AG04449 (cell line): ENCODE results near the gene CENATAC.

ENCODE experiments used
- CTCF ChIA-PET: fragments of 350-600 bp; formaldehyde crosslinking; extraction: SDS; loops from one replicate; lab custom pipeline; 2021; ENCODE audit warnings: antibody characterized with exemption; lab: Yijun Ruan, JAX
- POLR2A ChIA-PET: fragments of 400-600, 350-600 bp; formaldehyde crosslinking; extraction: SDS; loops from one replicate; lab custom pipeline; 2020; ENCODE audit warnings: antibody characterized with exemption, inconsistent platforms; lab: Yijun Ruan, JAX
- DNase-seq: peaks from one replicate; pipeline ENCODE4 v3.0.0-alpha.2; 2010; ENCODE audit warnings: low read depth, low spot score
- H3K4me3 ChIP-seq: 2 replicates; pipeline ENCODE4 v1.5.1; 2011; ENCODE audit warnings: low read depth, mild to moderate bottlenecking, control low read depth, low read length
- CTCF ChIP-seq: IDR thresholded peaks from one replicate; pipeline ENCODE4 v1.5.1; 2011; ENCODE audit warnings: mild to moderate bottlenecking, moderate library complexity, low read length, control low read depth, inconsistent platforms; ENCODE audit not compliant: insufficient read depth; ENCODE audit errors: missing control alignments

CENATAC gene

GRCh38 chr11:118996926-118997626 is 862 bp upstream of the CENATAC start:
- ChIA-PET POLR2A (interaction anchor here (1.2 to 1.6 kb wide), 2 partner anchors 71 to 74 kb away, joined by 3 read pairs; partner anchors contain the start of gene BCL9L), CTCF (interaction anchor here (0.7 to 3.5 kb wide), 10 partner anchors 11 to 308 kb away, joined by 3 to 11 read pairs (median 4); no protein-coding TSS in a partner anchor)
- no peak for DNase-seq
- peak overlapping the region; percentile 67 for H3K4me3 ChIP-seq
- TF ChIP-seq CTCF, result no peak

- no peak for TF ChIP-seq CTCF
- DNase-seq, result no peak
- ChIA-PET POLR2A (interaction anchor here (0.8 to 1.6 kb wide), 3 partner anchors 13 to 73 kb away, joined by 3 read pairs; partner anchors contain the start of gene BCL9L), CTCF (interaction anchor here (1.1 to 3.5 kb wide), 5 partner anchors 9 to 309 kb away, joined by 3 to 11 read pairs (median 5); no protein-coding TSS in a partner anchor)
- peak overlapping the region; percentile 67 for H3K4me3 ChIP-seq
Observed at GRCh38 chr11:118998388-118998717, 415 bp downstream of the CENATAC start.

GRCh38 chr11:118998822-118999221 is 884 bp downstream of the CENATAC start:
- peak overlapping the region; percentile 67 for H3K4me3 ChIP-seq
- POLR2A ChIA-PET, result interaction anchor here (0.6 to 0.8 kb wide), 2 partner anchors 12 to 20 kb away, joined by 3 read pairs; partner anchors contain the start of gene TRAPPC4
- CTCF ChIA-PET, result interaction anchor here (1.1 to 3.5 kb wide), 5 partner anchors 9 to 310 kb away, joined by 3 to 11 read pairs (median 5); no protein-coding TSS in a partner anchor
- TF ChIP-seq CTCF, result no peak
- DNase-seq, result no peak

GRCh38 chr11:119000906-119001305 is 3.0 kb downstream of the CENATAC start:
- TF ChIP-seq CTCF, result no peak
- POLR2A ChIA-PET, result no interaction called here
- no peak overlapping the region for H3K4me3 ChIP-seq
- DNase-seq, result no peak
- CTCF ChIA-PET, result no interaction called here

- ChIA-PET POLR2A (no interaction called here), CTCF (interaction anchor here (0.8 kb wide), 1 partner anchor 12 kb away, joined by 4 read pairs; no protein-coding TSS in a partner anchor)
- DNase-seq, result no peak
Observed at GRCh38 chr11:119006656-119007055, 8.7 kb downstream of the CENATAC start.

More at GRCh38 chr11:119006656-119007055, 8.7 kb downstream of the CENATAC start:
- no peak overlapping the region for H3K4me3 ChIP-seq
- TF ChIP-seq CTCF, result no peak
